Peyer's patch (tissue), 4 donors: ENCODE measurements around the gene CAMSAP3.

Experiments used
- CTCF ChIP-seq, 6 experiments: fragments of 450-650 bp in 4 of 6; fragments of 200-600 bp in 2 of 6; sonication (generic) in 1 of 6; IDR thresholded peaks; one replicate each; pipeline ENCODE4 v1.5.1; 2017 to 2019; ENCODE audit warnings: antibody characterized with exemption in 6 of 6, mild to moderate bottlenecking in 3 of 6, moderate library complexity in 1 of 6
- POLR2A ChIP-seq, 2 donors: fragments of 450-650 bp; IDR thresholded peaks; one replicate each; pipeline ENCODE4 v1.5.1; 2017; ENCODE audit warnings: antibody characterized with exemption in 2 of 2, mild to moderate bottlenecking in 2 of 2, moderate library complexity in 2 of 2

DNA sequence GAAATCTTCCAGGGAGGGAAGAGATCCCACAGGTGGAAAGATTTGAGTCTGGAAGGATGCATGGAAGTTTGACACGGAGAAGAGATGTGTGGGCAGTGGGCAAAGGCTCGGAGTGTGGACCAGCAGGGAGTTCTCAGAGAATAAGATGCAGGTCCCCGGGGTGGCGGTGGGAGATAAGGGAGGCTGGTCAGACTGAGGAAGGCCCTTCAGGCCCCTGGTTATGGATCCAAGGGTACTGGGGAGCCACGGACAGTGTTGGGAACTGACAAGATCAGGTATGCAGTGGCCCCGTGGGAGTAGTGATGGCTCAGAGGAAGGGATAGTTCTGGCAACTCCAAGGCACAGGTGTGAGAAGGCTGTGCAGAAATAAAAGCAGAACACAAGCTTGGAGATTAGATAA, 2.5 kb downstream of the CAMSAP3 start:
- no peak for TF ChIP-seq CTCF (IDR thresholded peaks at IDR 0.05)
- TF ChIP-seq POLR2A (IDR thresholded peaks at IDR 0.05) = no peak
